ENCODE results near the gene PNKP. TPM values are rescaled to one million over a fixed set of nuclear protein-coding genes. Genes with fewer than 3 reads are reported as not detected.

PNKP gene
- total RNA-seq, 1 donor, result 40.2 TPM

GRCh38 chr19:49843265-49843664 is 24.1 kb downstream of the PNKP start:
- DNase-seq (ENCODE audit: low read depth), result no peak
- TF ChIP-seq, protein P1, sequence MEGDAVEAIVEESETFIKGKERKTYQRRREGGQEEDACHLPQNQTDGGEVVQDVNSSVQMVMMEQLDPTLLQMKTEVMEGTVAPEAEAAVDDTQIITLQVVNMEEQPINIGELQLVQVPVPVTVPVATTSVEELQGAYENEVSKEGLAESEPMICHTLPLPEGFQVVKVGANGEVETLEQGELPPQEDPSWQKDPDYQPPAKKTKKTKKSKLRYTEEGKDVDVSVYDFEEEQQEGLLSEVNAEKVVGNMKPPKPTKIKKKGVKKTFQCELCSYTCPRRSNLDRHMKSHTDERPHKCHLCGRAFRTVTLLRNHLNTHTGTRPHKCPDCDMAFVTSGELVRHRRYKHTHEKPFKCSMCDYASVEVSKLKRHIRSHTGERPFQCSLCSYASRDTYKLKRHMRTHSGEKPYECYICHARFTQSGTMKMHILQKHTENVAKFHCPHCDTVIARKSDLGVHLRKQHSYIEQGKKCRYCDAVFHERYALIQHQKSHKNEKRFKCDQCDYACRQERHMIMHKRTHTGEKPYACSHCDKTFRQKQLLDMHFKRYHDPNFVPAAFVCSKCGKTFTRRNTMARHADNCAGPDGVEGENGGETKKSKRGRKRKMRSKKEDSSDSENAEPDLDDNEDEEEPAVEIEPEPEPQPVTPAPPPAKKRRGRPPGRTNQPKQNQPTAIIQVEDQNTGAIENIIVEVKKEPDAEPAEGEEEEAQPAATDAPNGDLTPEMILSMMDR (IDR thresholded peaks at IDR 0.05; ENCODE audit: insufficient read depth, low read depth, low read length), result no peak
- H3K4me3 ChIP-seq (ENCODE audit: low read depth, low read length), result no peak overlapping the region

GRCh38 chr19:49840736-49841249 is 26.6 kb downstream of the PNKP start:
- TF ChIP-seq, protein P1 (IDR thresholded peaks at IDR 0.05; ENCODE audit: insufficient read depth, low read depth, low read length), result no peak
- no peak for DNase-seq (ENCODE audit: low read depth)
- no peak overlapping the region for H3K4me3 ChIP-seq (ENCODE audit: low read depth, low read length)

DNA sequence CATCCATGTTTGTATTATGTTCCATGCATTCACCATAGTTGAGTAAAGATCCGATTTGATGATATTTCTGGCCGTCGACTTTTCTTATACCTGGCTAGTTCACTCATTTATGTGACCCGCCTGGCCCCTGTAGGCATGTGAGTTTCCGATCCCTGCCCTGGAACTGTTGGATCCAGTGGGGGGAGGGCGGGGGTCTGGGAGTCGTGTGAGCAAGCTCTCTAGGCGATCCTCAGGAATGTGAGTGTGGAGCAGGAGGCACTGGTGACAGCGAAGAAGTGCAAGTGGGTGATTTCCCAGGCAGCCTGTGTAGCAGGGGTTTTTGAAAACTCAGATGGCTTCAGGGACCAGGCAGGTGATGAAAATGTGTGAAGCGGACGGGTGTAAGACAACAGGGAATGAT is 27.1 kb downstream of the PNKP start:
- TF ChIP-seq, protein P1 (IDR thresholded peaks at IDR 0.05; ENCODE audit: insufficient read depth, low read depth, low read length), result no peak
- H3K4me3 ChIP-seq (ENCODE audit: low read depth, low read length), result no peak overlapping the region
- DNase-seq (ENCODE audit: low read depth), result no peak

DNA sequence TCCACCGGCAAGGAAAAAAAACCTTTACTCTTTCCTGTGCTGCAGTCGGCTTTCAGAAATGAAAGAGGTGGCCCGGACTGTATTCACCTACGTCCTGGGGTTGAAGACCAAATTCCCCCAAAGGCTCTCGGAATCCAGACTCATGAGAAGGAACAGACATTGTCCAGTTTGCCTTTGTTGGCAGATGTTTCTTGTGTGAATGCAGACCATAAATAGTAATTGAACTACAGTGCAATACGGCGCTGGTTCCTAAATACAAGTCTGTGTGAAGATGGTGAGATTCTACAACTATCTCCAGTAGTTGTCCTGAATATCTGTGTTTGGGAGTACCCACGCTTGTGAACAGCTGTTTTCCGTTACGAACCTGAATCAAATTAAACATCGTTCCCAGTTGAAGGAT is 27.7 kb downstream of the PNKP start:
- no peak overlapping the region for H3K4me3 ChIP-seq (ENCODE audit: low read depth, low read length)
- no peak for DNase-seq (ENCODE audit: low read depth)
- TF ChIP-seq, protein P1 (IDR thresholded peaks at IDR 0.05; ENCODE audit: insufficient read depth, low read depth, low read length), result no peak

- H3K4me3 ChIP-seq (ENCODE audit: low read depth, low read length), result no peak overlapping the region
- no peak for DNase-seq (ENCODE audit: low read depth)
- TF ChIP-seq, protein P1 (IDR thresholded peaks at IDR 0.05; ENCODE audit: insufficient read depth, low read depth, low read length), result no peak
Observed at GRCh38 chr19:49838885-49839588, 28.3 kb downstream of the PNKP start.

DNA sequence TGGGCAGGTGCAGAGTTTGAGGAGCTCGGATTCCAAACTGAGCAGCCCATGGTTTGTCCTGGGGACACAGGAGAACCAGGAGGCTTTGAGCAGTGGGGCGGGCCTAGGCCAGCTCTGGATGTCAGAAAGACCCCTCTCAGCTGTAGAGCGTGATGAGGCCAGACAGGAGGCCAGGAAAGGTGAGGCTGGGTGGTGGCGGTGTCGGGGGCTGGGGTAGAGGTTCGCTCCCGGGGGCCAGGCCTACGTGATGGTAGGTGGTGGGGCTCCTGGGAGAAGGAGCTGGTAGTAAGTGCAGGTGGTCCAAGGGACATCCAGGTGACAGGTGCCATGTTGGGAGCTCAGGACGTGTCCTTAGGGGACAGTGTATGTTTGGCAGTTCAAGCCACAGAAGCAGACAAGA is 30.0 kb downstream of the PNKP start:
- TF ChIP-seq, protein P1 (IDR thresholded peaks at IDR 0.05; ENCODE audit: insufficient read depth, low read depth, low read length), result no peak

DNA sequence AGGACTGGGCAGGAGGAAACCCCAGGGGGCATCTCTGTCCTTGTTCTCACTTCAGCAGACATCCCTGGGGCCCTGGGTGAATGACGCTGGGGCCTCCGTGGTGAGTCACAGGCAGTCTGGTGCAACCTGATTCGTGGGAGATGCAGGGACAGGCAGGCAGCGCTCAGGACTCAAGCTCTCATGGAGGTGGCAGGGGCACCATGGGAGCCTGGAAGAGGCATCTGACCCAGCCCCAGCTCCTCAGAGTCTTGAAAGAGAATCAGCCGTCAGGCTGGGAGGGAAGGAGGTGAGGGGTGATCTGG is 30.4 kb downstream of the PNKP start:
- TF ChIP-seq, protein P1 (IDR thresholded peaks at IDR 0.05; ENCODE audit: insufficient read depth, low read depth, low read length), result no peak
- no peak overlapping the region for H3K4me3 ChIP-seq (ENCODE audit: low read depth, low read length)
- DNase-seq (ENCODE audit: low read depth), result no peak

More for the DNA sequence above, 30.0 kb downstream of the PNKP start:
- DNase-seq (ENCODE audit: low read depth), result no peak
- no peak overlapping the region for H3K4me3 ChIP-seq (ENCODE audit: low read depth, low read length)
